Measurements from ENCODE around the gene DAAM1.

The DAAM1 gene

DNA sequence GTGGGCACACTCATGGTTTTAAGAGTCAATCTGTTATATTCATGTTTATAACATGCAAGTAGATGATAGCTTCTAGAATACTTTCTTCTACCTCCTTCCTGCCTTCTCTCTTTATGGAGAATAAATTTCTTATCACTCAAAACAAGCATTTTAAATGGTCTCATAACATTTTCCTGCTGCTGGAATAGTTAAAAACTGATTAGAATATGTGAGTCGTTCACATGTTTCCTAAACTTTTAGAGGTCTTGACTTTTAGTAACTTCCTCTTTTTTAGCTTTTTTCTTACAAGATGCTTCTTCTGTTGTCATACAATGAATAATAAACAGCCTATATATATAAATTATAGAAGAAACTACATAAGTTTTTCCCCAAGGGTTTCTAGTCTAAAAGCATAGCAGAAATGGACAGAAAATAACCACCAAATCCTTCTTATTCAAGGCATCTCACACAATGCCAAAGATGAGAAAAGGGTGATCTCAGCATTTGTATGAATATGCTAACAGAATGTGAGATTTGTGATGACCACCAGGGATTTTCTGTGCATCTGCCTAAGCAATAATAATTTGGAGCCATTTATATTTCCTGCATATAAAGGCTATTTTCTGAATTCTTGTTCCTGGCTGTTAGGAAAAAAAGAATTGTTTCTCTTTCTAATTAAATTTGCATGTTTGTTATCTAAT lies 127.8 kb downstream of the DAAM1 start (continued):
- TF ChIP-seq, protein P1, sequence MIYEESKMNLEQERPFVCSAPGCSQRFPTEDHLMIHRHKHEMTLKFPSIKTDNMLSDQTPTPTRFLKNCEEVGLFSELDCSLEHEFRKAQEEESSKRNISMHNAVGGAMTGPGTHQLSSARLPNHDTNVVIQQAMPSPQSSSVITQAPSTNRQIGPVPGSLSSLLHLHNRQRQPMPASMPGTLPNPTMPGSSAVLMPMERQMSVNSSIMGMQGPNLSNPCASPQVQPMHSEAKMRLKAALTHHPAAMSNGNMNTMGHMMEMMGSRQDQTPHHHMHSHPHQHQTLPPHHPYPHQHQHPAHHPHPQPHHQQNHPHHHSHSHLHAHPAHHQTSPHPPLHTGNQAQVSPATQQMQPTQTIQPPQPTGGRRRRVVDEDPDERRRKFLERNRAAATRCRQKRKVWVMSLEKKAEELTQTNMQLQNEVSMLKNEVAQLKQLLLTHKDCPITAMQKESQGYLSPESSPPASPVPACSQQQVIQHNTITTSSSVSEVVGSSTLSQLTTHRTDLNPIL (CRISPR knock-in tag; IDR thresholded peaks at IDR 0.05; ENCODE audit: low read depth), result no peak
- TF ChIP-seq ZFP3 (CRISPR knock-in tag; IDR thresholded peaks at IDR 0.05), result no peak

DNA sequence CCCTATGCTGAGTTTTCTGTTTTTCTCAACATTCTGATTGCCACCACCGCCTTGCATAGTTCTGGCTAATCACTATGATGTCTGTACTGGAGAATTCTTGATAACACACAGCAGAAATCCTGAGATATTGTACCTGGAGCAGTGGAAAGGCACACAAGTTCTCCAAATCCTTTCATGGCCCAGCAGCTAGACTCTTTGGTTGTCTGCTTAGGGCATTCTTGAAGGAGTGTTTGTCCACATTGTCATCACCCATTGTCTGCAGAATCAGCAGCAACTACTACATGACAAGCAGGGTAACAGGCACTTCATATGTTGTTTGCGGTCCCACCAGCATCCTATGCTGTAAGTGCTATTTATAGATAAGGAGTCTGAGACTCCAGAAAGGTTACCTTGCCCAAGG lies 128.9 kb downstream of the DAAM1 start:
- no peak for ATAC-seq
- TF ChIP-seq OSR1 (CRISPR knock-in tag; IDR thresholded peaks at IDR 0.05), result no peak
- no peak for TF ChIP-seq ZC3H10 (CRISPR knock-in tag; IDR thresholded peaks at IDR 0.05)
- TF ChIP-seq, protein P2, sequence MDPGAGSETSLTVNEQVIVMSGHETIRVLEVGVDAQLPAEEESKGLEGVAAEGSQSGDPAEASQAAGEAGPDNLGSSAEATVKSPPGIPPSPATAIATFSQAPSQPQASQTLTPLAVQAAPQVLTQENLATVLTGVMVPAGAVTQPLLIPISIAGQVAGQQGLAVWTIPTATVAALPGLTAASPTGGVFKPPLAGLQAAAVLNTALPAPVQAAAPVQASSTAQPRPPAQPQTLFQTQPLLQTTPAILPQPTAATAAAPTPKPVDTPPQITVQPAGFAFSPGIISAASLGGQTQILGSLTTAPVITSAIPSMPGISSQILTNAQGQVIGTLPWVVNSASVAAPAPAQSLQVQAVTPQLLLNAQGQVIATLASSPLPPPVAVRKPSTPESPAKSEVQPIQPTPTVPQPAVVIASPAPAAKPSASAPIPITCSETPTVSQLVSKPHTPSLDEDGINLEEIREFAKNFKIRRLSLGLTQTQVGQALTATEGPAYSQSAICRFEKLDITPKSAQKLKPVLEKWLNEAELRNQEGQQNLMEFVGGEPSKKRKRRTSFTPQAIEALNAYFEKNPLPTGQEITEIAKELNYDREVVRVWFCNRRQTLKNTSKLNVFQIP (CRISPR knock-in tag; IDR thresholded peaks at IDR 0.05; ENCODE audit: borderline replicate concordance, low read depth), result no peak
- TF ChIP-seq, protein P3, sequence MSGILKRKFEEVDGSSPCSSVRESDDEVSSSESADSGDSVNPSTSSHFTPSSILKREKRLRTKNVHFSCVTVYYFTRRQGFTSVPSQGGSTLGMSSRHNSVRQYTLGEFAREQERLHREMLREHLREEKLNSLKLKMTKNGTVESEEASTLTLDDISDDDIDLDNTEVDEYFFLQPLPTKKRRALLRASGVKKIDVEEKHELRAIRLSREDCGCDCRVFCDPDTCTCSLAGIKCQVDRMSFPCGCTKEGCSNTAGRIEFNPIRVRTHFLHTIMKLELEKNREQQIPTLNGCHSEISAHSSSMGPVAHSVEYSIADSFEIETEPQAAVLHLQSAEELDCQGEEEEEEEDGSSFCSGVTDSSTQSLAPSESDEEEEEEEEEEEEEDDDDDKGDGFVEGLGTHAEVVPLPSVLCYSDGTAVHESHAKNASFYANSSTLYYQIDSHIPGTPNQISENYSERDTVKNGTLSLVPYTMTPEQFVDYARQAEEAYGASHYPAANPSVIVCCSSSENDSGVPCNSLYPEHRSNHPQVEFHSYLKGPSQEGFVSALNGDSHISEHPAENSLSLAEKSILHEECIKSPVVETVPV (CRISPR knock-in tag; IDR thresholded peaks at IDR 0.05), result no peak
- TF ChIP-seq, protein P1 (CRISPR knock-in tag; IDR thresholded peaks at IDR 0.05; ENCODE audit: low read depth), result no peak
- no peak for TF ChIP-seq ARNTL (CRISPR knock-in tag; IDR thresholded peaks at IDR 0.05; ENCODE audit: borderline replicate concordance, low read depth)
- TF ChIP-seq, protein P4, sequence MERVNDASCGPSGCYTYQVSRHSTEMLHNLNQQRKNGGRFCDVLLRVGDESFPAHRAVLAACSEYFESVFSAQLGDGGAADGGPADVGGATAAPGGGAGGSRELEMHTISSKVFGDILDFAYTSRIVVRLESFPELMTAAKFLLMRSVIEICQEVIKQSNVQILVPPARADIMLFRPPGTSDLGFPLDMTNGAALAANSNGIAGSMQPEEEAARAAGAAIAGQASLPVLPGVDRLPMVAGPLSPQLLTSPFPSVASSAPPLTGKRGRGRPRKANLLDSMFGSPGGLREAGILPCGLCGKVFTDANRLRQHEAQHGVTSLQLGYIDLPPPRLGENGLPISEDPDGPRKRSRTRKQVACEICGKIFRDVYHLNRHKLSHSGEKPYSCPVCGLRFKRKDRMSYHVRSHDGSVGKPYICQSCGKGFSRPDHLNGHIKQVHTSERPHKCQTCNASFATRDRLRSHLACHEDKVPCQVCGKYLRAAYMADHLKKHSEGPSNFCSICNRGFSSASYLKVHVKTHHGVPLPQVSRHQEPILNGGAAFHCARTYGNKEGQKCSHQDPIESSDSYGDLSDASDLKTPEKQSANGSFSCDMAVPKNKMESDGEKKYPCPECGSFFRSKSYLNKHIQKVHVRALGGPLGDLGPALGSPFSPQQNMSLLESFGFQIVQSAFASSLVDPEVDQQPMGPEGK (CRISPR knock-in tag; IDR thresholded peaks at IDR 0.05; ENCODE audit: borderline replicate concordance), result no peak
- no peak for TF ChIP-seq TCF4 (CRISPR knock-in tag; IDR thresholded peaks at IDR 0.05; ENCODE audit: borderline replicate concordance)

DNA sequence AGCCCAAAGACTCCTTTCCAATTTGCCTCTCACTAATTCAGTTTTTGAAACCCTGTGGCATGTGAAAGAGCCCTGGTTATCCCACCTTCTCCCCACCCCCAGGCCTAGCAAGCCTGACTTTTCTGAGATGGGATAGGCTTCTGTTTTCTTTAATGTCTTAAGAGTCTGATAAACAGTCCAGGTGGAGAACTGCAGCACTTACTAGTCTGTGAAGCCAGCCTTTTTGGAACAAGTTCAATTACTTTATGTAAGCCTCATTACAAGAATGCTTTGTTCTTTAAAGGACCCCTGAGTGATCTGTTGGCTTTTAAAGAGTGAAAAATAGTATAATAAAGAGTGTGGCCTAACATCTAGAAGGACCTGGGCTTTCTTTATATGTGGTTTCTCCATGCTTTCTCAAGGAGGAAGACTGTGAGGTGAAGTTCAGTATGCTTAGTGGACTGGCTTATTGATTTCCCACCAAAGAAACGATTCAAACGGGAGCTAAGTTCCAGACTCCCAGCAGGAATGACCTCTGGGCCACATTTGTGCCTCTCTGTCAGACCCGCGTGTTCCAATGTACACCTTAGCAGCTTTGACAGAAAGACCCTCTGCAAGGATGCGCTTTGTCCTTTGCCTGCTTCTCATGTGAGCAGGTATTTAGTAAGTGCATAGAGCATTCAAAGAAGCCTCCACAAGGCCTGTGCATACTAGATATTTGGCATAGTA lies 129.5 kb downstream of the DAAM1 start:
- ATAC-seq, result no peak
- TF ChIP-seq, protein P3 (CRISPR knock-in tag; IDR thresholded peaks at IDR 0.05), result no peak
- no peak for TF ChIP-seq ZFP30 (CRISPR knock-in tag; IDR thresholded peaks at IDR 0.05)
- TF ChIP-seq SNAI2 (CRISPR knock-in tag; IDR thresholded peaks at IDR 0.05), result no peak
- no peak for TF ChIP-seq ZNF565 (CRISPR knock-in tag; conservative IDR thresholded peaks at IDR 0.05; ENCODE audit: low read depth)
- TF ChIP-seq BACH2 (CRISPR knock-in tag; IDR thresholded peaks at IDR 0.05; ENCODE audit: borderline replicate concordance), result no peak
- no peak for TF ChIP-seq OSR1 (CRISPR knock-in tag; IDR thresholded peaks at IDR 0.05)
- no peak for TF ChIP-seq ISL1 (CRISPR knock-in tag; IDR thresholded peaks at IDR 0.05)
- TF ChIP-seq GLIS3 (CRISPR knock-in tag; IDR thresholded peaks at IDR 0.05), result no peak
- TF ChIP-seq CSDC2 (CRISPR knock-in tag; IDR thresholded peaks at IDR 0.05), result no peak
- TF ChIP-seq, protein P5, sequence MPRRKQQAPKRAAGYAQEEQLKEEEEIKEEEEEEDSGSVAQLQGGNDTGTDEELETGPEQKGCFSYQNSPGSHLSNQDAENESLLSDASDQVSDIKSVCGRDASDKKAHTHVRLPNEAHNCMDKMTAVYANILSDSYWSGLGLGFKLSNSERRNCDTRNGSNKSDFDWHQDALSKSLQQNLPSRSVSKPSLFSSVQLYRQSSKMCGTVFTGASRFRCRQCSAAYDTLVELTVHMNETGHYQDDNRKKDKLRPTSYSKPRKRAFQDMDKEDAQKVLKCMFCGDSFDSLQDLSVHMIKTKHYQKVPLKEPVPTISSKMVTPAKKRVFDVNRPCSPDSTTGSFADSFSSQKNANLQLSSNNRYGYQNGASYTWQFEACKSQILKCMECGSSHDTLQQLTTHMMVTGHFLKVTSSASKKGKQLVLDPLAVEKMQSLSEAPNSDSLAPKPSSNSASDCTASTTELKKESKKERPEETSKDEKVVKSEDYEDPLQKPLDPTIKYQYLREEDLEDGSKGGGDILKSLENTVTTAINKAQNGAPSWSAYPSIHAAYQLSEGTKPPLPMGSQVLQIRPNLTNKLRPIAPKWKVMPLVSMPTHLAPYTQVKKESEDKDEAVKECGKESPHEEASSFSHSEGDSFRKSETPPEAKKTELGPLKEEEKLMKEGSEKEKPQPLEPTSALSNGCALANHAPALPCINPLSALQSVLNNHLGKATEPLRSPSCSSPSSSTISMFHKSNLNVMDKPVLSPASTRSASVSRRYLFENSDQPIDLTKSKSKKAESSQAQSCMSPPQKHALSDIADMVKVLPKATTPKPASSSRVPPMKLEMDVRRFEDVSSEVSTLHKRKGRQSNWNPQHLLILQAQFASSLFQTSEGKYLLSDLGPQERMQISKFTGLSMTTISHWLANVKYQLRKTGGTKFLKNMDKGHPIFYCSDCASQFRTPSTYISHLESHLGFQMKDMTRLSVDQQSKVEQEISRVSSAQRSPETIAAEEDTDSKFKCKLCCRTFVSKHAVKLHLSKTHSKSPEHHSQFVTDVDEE (CRISPR knock-in tag; IDR thresholded peaks at IDR 0.05), result no peak
- TF ChIP-seq TOX (CRISPR knock-in tag; IDR thresholded peaks at IDR 0.05; ENCODE audit: borderline replicate concordance), result no peak
- no peak for TF ChIP-seq RARB (CRISPR knock-in tag; IDR thresholded peaks at IDR 0.05)
- no peak for TF ChIP-seq ARNTL (CRISPR knock-in tag; IDR thresholded peaks at IDR 0.05; ENCODE audit: borderline replicate concordance, low read depth)
- no peak for TF ChIP-seq PPARA (CRISPR knock-in tag; IDR thresholded peaks at IDR 0.05; ENCODE audit: borderline replicate concordance)

Data from SK-N-SH treated with all-trans-retinoic acid at 6 μM for 48 hours (cell line).